HEK293 (cell line): ENCODE data around the gene UGT1A3.

Experiments used
- CTCF ChIA-PET: fragments of 350-600 bp; formaldehyde crosslinking; extraction: SDS; loops from one replicate; lab custom pipeline; 2021; ENCODE audit warnings: antibody characterized with exemption; lab: Yijun Ruan, JAX
- POLR2A ChIA-PET: fragments of 300-600 bp; formaldehyde crosslinking; extraction: SDS; loops from one replicate; lab custom pipeline; 2020; ENCODE audit warnings: antibody characterized with exemption, inconsistent platforms; lab: Yijun Ruan, JAX
- H3K27ac ChIP-seq: fragments of 200-500 bp; sonication (Bioruptor generic); 2 replicates; pipeline ENCODE4 v1.5.1; 2014; ENCODE audit warnings: low read depth, low read length, control low read depth, inconsistent platforms; ENCODE audit errors: extremely low read depth
- H3K36me3 ChIP-seq, 2 experiments: fragments of 200-500 bp in 1 of 2; sonication (Bioruptor generic) in 1 of 2; 1 replicate in 1 of 2; 2 replicates in 1 of 2; pipeline ENCODE4 v1.5.1; 2014 to 2017; ENCODE audit warnings: inconsistent platforms in 2 of 2, low read length in 2 of 2; ENCODE audit not compliant: control insufficient read depth in 2 of 2, insufficient read depth in 1 of 2
- H3K4me1 ChIP-seq: fragments of 200-500 bp; sonication (Bioruptor generic); 2 replicates; pipeline ENCODE4 v1.5.1; 2014; ENCODE audit warnings: mild to moderate bottlenecking, low read length, inconsistent platforms; ENCODE audit not compliant: control insufficient read depth, insufficient read depth
- H3K4me3 ChIP-seq: 2 replicates; pipeline ENCODE4 v1.5.1; 2011; ENCODE audit warnings: low read depth, mild to moderate bottlenecking, control low read depth, low read length, moderate library complexity
- H3K9me3 ChIP-seq: fragments of 200-500 bp; sonication (Bioruptor generic); 2 replicates; pipeline ENCODE4 v1.5.1; 2014; ENCODE audit warnings: low read depth, low read length, inconsistent platforms; ENCODE audit not compliant: control insufficient read depth, insufficient read depth
- GLIS1 ChIP-seq: fragments of 450-650 bp; formaldehyde crosslinking; IDR thresholded peaks from 2 replicates; pipeline ENCODE4 v1.5.1; 2016; ENCODE audit warnings: missing biosample characterization, missing genetic modification characterization
- MEIS1 ChIP-seq: sonication (generic); formaldehyde crosslinking; IDR thresholded peaks from 2 replicates; pipeline ENCODE4 v1.8.1; 2022; ENCODE audit warnings: missing genetic modification reagents, mild to moderate bottlenecking, borderline replicate concordance
- TCF7L2 ChIP-seq: IDR thresholded peaks from 2 replicates; pipeline ENCODE4 v1.6.1; 2011; ENCODE audit warnings: low read depth, mild to moderate bottlenecking, inconsistent platforms, low read length, moderate library complexity, borderline replicate concordance
- ZEB2 ChIP-seq: fragments of 450-650 bp; formaldehyde crosslinking; IDR thresholded peaks from 2 replicates; pipeline ENCODE4 v1.5.1; 2016; ENCODE audit warnings: missing biosample characterization, missing genetic modification characterization
- ZFP41 ChIP-seq: fragments of 450-650 bp; formaldehyde crosslinking; IDR thresholded peaks from 2 replicates; pipeline ENCODE4 v1.5.1; 2016; ENCODE audit warnings: missing biosample characterization, missing genetic modification characterization, borderline replicate concordance
- ZNF174 ChIP-seq: fragments of 450-650 bp; formaldehyde crosslinking; IDR thresholded peaks from 2 replicates; pipeline ENCODE4 v1.5.0; 2017; ENCODE audit warnings: missing biosample characterization, mild to moderate bottlenecking, missing genetic modification characterization
- ZNF335 ChIP-seq: fragments of 450-650 bp; formaldehyde crosslinking; conservative IDR thresholded peaks from 2 replicates; pipeline ENCODE4 v1.5.1; 2016; ENCODE audit warnings: missing biosample characterization, missing genetic modification characterization
- ZNF37A ChIP-seq: fragments of 450-650 bp; IDR thresholded peaks from 2 replicates; pipeline ENCODE4 v1.5.1; 2018; ENCODE audit warnings: missing biosample characterization, missing genetic modification characterization
- ZNF404 ChIP-seq: fragments of 450-650 bp; formaldehyde crosslinking; IDR thresholded peaks from 2 replicates; pipeline ENCODE4 v1.5.1; 2017; ENCODE audit warnings: missing biosample characterization, missing genetic modification characterization
- ZNF596 ChIP-seq: fragments of 450-650 bp; IDR thresholded peaks from 2 replicates; pipeline ENCODE4 v1.5.0; 2018; ENCODE audit warnings: missing biosample characterization, mild to moderate bottlenecking, missing genetic modification characterization, moderate library complexity
- ZNF629 ChIP-seq: fragments of 450-650 bp; formaldehyde crosslinking; IDR thresholded peaks from 2 replicates; pipeline ENCODE4 v1.5.1; 2017; ENCODE audit warnings: missing biosample characterization, missing genetic modification characterization
- ZNF664 ChIP-seq: fragments of 450-650 bp; formaldehyde crosslinking; IDR thresholded peaks from 2 replicates; pipeline ENCODE4 v1.5.1; 2016; ENCODE audit warnings: missing biosample characterization, missing genetic modification characterization
- ZSCAN16 ChIP-seq: fragments of 450-650 bp; formaldehyde crosslinking; IDR thresholded peaks from 2 replicates; pipeline ENCODE4 v1.5.1; 2016; ENCODE audit warnings: missing biosample characterization, missing genetic modification characterization
- ZSCAN23 ChIP-seq: fragments of 450-650 bp; formaldehyde crosslinking; IDR thresholded peaks from 2 replicates; pipeline ENCODE4 v1.5.1; 2016; ENCODE audit warnings: missing biosample characterization, missing genetic modification characterization
- TF ChIP-seq, protein P1 (sequence below): fragments of 450-650 bp; formaldehyde crosslinking; IDR thresholded peaks from 2 replicates; pipeline ENCODE4 v1.5.1; 2017; ENCODE audit warnings: missing biosample characterization, missing genetic modification characterization
- TF ChIP-seq, protein P2 (sequence below): fragments of 450-650 bp; formaldehyde crosslinking; conservative IDR thresholded peaks from 2 replicates; pipeline ENCODE4 v1.5.1; 2016; ENCODE audit warnings: low read depth, missing biosample characterization, missing genetic modification characterization
- TF ChIP-seq, protein P3 (sequence below): fragments of 450-650 bp; formaldehyde crosslinking; IDR thresholded peaks from 2 replicates; pipeline ENCODE4 v1.5.1; 2016; ENCODE audit warnings: missing biosample characterization, missing genetic modification characterization
- TF ChIP-seq, protein P4 (sequence below): fragments of 450-650 bp; formaldehyde crosslinking; IDR thresholded peaks from 2 replicates; pipeline ENCODE4 v1.5.1; 2016; ENCODE audit warnings: missing biosample characterization, missing genetic modification characterization

Gene UGT1A3

DNA sequence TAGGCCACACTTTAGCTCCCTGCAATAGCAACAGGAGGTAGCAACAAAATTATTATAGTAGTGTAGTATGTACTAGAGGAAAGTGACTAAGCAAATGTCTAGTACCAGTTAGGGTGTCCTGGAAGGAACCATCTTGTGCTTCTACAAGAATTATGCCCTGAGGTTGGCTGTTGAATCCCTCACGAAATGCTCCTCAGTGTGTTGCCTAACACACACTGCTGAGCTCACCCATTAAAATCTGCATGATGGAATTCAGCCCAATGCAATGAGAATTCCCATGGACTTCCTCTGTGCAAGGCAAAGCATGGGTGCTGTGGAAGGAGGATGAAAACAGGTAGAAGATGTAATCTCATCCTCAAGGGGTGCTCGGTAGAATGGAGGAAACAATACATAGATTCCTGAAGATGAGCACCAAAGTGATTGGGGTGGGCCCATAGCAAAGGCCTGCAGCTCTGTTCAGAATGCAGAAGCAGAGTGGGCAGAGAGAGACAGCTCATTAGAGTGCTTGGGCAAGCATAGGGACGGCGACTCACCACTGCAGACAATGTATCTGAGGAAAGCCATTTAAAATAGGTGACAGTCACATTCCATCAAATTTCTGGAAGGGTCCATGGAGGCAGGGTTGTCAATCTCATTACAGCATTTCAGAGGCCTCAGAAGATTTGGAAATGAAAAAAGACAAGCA lies 48.3 kb upstream of the UGT1A3 start (continued):
- no peak for TF ChIP-seq GLIS1 (tag by site-specific recombination)
- TF ChIP-seq, all 188 proteins: peak for 0

DNA sequence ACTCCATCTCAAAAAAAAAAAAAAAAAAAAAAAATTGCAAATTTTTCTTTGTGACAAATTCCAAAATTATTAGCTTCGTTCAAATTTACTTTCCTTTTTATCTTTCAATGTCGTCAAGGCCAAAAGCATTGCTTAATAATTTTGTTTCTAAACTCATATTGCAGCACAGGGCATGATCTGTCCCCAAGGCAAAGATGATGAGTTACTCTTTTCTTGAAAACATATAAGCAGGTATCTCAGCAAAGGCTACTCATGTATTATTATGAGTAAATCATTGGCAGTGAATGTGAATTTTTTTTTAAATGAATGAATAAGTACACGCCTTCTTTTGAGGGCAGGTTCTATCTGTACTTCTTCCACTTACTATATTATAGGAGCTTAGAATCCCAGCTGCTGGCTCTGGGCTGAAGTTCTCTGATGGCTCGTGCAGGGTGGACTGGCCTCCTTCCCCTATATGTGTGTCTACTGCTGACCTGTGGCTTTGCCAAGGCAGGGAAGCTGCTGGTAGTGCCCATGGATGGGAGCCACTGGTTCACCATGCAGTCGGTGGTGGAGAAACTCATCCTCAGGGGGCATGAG lies 47.2 kb upstream of the UGT1A3 start, which contains the start of gene UGT1A7:
Gene UGT1A7, plus strand, starts transcription at position 381 of the 579 bp plus-strand sequence. Its CDS starts 37 bp downstream, at position 418.
- Histone ChIP-seq H3K4me1 (no peaks in the 10 kb centered on the region), H3K4me3 (no peak within 1 kb of the TSS), H3K9me3 (no peaks in the 10 kb centered on the region), H3K36me3 (no peaks in the 10 kb centered on the region), H3K27ac (no peak within 1 kb of the TSS)
- CTCF ChIA-PET, result interaction anchor here (0.6 kb wide), 1 partner anchor 43 kb away, joined by 4 read pairs; no protein-coding TSS in a partner anchor
- TF ChIP-seq MEIS1 (CRISPR knock-in tag) (no peak), ZSCAN23 (tag by site-specific recombination) (no peak), ZSCAN16 (tag by site-specific recombination) (no peak), ZFP41 (tag by site-specific recombination) (no peak), ZNF335 (tag by site-specific recombination) (no peak), ZNF174 (tag by site-specific recombination) (no peak), ZNF37A (no peak), ZEB2 (tag by site-specific recombination) (no peak), TCF7L2 (no peak), ZNF404 (tag by site-specific recombination) (no peak)
- TF ChIP-seq, protein P1, sequence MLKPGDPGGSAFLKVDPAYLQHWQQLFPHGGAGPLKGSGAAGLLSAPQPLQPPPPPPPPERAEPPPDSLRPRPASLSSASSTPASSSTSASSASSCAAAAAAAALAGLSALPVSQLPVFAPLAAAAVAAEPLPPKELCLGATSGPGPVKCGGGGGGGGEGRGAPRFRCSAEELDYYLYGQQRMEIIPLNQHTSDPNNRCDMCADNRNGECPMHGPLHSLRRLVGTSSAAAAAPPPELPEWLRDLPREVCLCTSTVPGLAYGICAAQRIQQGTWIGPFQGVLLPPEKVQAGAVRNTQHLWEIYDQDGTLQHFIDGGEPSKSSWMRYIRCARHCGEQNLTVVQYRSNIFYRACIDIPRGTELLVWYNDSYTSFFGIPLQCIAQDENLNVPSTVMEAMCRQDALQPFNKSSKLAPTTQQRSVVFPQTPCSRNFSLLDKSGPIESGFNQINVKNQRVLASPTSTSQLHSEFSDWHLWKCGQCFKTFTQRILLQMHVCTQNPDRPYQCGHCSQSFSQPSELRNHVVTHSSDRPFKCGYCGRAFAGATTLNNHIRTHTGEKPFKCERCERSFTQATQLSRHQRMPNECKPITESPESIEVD (tag by site-specific recombination), result no peak
- TF ChIP-seq, protein P2, sequence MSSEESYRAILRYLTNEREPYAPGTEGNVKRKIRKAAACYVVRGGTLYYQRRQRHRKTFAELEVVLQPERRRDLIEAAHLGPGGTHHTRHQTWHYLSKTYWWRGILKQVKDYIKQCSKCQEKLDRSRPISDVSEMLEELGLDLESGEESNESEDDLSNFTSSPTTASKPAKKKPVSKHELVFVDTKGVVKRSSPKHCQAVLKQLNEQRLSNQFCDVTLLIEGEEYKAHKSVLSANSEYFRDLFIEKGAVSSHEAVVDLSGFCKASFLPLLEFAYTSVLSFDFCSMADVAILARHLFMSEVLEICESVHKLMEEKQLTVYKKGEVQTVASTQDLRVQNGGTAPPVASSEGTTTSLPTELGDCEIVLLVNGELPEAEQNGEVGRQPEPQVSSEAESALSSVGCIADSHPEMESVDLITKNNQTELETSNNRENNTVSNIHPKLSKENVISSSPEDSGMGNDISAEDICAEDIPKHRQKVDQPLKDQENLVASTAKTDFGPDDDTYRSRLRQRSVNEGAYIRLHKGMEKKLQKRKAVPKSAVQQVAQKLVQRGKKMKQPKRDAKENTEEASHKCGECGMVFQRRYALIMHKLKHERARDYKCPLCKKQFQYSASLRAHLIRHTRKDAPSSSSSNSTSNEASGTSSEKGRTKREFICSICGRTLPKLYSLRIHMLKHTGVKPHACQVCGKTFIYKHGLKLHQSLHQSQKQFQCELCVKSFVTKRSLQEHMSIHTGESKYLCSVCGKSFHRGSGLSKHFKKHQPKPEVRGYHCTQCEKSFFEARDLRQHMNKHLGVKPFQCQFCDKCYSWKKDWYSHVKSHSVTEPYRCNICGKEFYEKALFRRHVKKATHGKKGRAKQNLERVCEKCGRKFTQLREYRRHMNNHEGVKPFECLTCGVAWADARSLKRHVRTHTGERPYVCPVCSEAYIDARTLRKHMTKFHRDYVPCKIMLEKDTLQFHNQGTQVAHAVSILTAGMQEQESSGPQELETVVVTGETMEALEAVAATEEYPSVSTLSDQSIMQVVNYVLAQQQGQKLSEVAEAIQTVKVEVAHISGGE (tag by site-specific recombination), result no peak
- POLR2A ChIA-PET, result no interaction called here

DNA sequence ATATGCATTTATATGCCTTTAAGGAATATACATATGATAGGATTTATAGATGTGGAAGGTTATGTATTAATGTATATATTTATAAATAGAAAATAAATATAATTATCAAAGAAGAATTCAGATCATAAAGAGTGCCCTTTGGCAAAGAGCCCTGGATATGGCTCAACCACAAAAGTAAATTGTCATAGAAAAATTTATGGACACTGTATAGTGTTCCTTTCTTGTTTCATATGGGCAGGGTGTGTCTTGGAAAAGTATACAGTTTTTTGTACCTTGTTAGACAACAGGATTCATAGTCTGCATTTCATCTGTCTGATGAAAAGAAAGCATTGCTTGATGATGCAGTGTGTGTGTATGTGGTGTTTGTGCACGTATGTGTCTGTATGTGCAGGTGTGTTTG lies 44.2 kb upstream of the UGT1A3 start:
- Histone ChIP-seq H3K4me1 (no peaks in the 10 kb centered on the region), H3K9me3 (no peaks in the 10 kb centered on the region), H3K27ac (no peak overlapping the region), H3K36me3 (no peaks in the 10 kb centered on the region), H3K4me3 (no peak overlapping the region)
- POLR2A ChIA-PET, result no interaction called here
- TF ChIP-seq ZNF596 (tag by site-specific recombination) (no peak), ZNF629 (tag by site-specific recombination) (no peak), ZEB2 (tag by site-specific recombination) (no peak), ZNF664 (tag by site-specific recombination) (no peak)
- TF ChIP-seq, protein P3, sequence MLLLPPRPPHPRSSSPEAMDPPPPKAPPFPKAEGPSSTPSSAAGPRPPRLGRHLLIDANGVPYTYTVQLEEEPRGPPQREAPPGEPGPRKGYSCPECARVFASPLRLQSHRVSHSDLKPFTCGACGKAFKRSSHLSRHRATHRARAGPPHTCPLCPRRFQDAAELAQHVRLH (tag by site-specific recombination), result no peak
- TF ChIP-seq, protein P4, sequence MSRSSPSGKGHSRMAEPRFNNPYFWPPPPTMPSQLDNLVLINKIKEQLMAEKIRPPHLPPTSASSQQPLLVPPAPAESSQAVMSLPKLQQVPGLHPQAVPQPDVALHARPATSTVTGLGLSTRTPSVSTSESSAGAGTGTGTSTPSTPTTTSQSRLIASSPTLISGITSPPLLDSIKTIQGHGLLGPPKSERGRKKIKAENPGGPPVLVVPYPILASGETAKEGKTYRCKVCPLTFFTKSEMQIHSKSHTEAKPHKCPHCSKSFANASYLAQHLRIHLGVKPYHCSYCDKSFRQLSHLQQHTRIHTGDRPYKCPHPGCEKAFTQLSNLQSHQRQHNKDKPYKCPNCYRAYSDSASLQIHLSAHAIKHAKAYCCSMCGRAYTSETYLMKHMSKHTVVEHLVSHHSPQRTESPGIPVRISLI (tag by site-specific recombination), result no peak
- CTCF ChIA-PET, result no interaction called here
